DMS153 treated with DMSO at 0.1 percent for 48 hours (cell line): ENCODE results near the gene ZNHIT1.

Experiments used
- DNase-seq: peaks from one replicate; lab custom pipeline; 2025; ENCODE audit not compliant: unreplicated experiment; lab: John Stamatoyannopoulos, UW

Gene ZNHIT1

DNA sequence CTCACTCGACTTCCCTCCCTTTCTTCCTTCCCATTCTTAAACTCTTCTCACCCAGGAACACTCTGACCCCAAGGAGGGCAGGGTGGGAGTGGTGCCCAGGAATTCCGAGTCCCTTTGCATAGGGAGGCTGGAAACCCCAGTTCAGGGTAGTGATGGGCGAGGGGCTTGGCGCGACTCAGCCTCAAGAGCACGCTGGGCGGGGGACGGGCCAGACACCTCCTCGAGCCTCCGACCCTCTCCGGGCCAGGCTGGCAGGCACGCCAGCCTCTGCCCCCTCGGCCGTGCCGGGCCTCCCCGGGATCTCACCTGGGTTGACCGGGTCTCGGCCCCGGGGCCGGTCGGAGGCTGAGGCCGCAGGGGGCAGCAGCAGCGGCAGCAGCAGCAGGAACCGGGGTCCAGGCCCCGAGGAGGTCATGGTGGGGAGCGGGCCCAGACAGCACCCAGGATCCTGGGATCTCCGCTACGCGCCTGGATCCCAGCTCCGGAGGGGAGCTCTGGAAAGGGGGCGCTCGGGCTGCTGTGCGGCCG lies 1.0 kb upstream of the ZNHIT1 start:
- no peak for DNase-seq

DNA sequence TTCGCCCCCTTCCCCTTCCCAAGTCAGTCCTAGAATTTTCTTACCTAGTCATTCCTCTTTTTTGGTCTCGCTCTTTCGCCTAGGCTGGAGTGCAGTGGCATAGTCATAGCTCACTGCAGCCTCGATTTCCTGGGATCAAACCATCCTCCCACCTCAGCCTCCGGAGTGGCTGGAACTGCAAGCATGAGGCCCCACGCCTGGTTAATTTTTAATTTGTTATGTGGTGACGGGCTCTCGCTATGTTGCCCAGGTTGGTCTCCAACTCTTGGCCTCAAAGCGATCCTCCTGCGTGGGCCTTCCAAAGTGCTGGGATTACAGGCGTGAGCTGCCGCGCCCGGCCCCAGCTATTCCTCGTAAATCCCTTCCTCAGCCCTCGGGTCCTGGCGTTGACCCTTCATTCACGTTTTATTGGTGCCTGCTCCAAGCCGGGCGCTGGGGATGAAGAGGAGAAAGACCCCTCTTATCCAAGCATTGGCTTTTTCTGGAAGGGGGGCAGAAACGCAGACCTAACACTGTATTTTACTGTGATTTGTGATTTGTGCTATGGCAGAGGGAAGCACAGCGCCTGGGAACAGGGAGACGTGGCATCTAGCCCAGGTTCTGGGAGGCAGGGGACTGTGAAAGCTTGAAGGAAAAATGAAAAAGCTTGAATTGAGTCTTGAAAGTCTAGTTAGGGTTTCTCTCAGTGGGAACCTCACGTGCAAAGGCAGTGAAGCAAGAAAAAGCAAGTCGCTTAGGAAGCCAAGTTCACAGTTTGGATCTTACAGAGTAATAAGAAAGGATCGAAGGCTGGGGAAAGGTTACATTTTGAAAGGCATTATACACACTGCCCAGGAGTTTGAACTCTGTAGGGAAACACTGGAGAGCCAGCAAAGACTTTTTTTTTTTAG lies 516 bp downstream of the ZNHIT1 start:
- DNase-seq: no peak

- DNase-seq: no peak
Measured at GRCh38 chr7:101220295-101220694, 2.3 kb downstream of the ZNHIT1 start.

- no peak for DNase-seq
Measured at GRCh38 chr7:101222275-101222830, 4.4 kb downstream of the ZNHIT1 start.

- no peak for DNase-seq
Measured at GRCh38 chr7:101223528-101223927, 5.6 kb downstream of the ZNHIT1 start.

- no peak for DNase-seq
Measured at GRCh38 chr7:101225650-101226049, 7.7 kb downstream of the ZNHIT1 start.

GRCh38 chr7:101226721-101227120 lies 8.8 kb downstream of the ZNHIT1 start:
- no peak for DNase-seq

GRCh38 chr7:101231644-101232043 lies 13.7 kb downstream of the ZNHIT1 start:
- DNase-seq: no peak

DNA sequence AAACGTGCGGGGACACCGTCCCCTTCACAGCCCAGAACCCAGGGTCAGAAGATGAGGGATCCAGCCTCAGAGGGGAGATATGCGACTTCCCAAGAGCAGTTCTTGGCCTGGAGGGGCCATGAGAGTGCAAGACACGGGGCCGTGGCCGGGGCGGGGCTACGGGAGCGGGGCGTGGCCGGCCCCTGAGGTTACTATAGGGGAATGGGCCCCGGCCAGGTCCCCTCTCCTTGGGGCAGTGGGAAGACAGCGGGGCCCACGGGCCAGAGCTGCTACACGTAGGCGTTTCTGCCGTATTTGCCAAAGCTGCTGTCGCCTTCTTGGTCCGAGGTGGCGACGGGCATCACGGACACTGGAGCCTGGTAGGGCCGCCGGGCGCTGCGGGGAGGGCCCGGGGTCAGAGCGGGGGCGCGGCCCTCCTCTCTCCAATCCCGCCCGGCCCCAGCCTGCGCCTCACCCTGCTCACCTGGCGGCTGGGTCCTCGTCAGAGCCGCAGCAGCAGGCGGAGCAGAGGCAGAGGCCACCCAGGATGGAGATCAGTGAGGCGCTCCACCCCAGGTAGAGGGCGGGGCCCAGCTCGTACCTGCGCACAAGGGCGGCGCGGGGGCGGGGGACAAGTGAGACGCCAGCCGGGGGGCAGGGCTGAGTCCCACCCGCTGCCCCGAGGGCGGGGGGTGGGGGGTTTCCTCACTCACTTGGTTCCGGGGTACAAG lies 14.3 kb downstream of the ZNHIT1 start:
- DNase-seq: peak; percentile 34

DNA sequence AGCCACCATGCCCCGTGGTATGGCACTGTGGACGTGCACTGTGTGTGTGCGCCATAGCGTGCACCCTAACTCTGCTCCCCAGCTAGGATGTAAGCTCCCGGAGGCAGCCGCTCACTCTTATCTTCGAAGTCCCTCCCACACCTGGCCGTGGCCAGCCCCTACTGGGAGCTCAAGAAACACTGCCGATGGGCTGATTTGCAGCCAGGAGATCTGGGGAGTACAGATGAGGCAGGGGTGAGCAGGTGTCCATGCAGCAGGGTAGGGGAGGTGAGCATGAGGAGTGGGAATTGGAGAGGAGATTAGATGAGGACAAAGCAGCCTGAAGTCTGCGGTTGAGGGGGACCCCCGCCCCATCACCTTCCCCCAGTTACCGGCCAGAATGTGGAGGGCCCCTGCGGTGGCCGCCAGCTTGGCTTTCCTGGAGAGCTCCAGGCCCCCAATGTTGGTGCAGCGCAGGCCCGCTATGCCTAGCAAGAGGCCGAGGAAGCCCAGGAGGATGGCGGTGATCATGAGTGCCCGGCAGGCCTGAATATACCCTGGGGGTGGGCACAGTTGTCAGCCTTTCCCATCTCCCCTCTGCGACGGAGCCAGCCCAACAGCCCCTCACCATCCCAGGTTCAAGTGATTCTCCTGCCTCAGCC lies 16.1 kb downstream of the ZNHIT1 start:
- no peak for DNase-seq

- DNase-seq: no peak
Measured at GRCh38 chr7:101234636-101235035, 16.7 kb downstream of the ZNHIT1 start.

DNA sequence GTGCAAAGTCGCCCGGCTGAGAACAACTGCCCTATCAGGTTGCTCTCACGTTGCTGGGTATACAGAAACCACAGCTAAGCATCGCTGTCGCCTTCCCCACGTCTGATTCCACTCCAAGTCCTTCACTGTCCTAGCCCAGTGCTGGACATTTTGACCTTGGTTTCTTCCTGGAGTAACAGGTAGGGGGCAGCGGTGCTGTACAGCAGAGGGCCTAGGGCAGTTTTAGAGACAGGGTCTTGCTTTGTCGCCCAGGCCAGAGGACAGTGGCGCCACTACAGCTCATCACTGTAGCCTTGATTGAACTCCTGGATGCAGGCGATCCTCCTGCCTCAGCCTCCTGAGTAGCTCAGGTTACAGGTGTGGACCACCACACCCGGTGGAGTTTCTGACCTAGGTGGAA lies 17.1 kb downstream of the ZNHIT1 start:
- DNase-seq: no peak

GRCh38 chr7:101235522-101235921 lies 17.6 kb downstream of the ZNHIT1 start:
- no peak for DNase-seq

- no peak for DNase-seq
Measured at GRCh38 chr7:101236292-101236835, 18.4 kb downstream of the ZNHIT1 start.

DNA sequence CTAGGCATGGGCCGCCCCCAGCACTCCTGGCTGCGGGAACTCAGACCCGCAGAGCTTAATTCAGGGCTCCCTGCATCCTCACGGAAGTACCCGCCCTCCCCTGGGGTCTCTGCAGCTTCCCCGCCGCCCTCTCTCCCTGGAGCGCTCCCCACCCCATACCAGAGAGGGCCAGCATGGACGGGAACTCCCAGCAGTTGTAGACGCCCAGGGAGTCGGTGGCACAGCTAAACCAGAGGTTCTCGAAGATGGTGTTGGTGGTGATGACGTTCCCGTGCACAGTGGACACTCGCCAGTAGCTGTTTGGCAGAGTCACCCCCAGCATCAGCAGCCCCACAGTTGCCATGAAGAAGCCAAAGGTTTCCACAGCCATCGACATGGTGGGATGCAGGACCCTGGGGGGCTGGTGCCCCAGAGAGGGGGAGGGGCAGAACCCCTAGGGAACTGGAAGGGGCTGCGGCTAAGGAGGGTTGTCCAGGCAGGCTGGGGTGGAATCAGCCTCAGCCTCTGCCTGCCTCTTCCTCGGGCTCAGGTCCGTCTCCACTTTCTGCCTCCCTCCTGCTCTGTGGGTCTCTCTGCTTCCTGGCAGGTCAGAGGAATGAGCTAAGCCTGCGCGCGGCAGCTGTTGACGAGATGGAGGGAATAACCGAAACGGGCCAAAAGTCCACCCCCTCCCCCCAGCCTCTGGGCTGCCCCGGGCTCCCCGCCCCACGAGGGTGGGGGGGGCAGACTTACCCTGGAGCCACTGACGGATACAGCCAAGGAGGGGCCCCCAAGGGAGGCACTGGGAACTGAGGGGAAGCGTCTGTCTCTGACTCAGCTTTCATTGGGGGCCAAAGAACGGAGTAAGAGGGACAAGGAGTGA lies 19.5 kb downstream of the ZNHIT1 start, which contains the start of gene CLDN15:
Gene CLDN15, minus strand, starts transcription at position 597 of the 862 bp plus-strand sequence. Its CDS starts 221 bp downstream, at position 376.
- DNase-seq: no peak

- no peak for DNase-seq
Measured at GRCh38 chr7:101238226-101239182, 20.5 kb downstream of the ZNHIT1 start.

- DNase-seq: no peak
Measured at GRCh38 chr7:101239191-101239950, 21.4 kb downstream of the ZNHIT1 start.

GRCh38 chr7:101239951-101240220 lies 21.9 kb downstream of the ZNHIT1 start:
- DNase-seq: no peak
